NCI-H524 (cell line): ENCODE data around the gene BCAS3.
"Not testable (repeated sequence)": the region's sequence is repeated elsewhere in the genome, so short reads cannot be mapped to it uniquely, and the experiment has no call there.

Experiments
- DNase-seq, 2 experiments: peaks; one replicate each; lab custom pipeline; 2025; lab: John Stamatoyannopoulos, UW

The BCAS3 gene

GRCh38 chr17:60677308-60678117, at the start of gene BCAS3:
Gene BCAS3, plus strand, starts transcription at chr17:60677851.
- peak; percentile 99 to 100 for DNase-seq

DNA sequence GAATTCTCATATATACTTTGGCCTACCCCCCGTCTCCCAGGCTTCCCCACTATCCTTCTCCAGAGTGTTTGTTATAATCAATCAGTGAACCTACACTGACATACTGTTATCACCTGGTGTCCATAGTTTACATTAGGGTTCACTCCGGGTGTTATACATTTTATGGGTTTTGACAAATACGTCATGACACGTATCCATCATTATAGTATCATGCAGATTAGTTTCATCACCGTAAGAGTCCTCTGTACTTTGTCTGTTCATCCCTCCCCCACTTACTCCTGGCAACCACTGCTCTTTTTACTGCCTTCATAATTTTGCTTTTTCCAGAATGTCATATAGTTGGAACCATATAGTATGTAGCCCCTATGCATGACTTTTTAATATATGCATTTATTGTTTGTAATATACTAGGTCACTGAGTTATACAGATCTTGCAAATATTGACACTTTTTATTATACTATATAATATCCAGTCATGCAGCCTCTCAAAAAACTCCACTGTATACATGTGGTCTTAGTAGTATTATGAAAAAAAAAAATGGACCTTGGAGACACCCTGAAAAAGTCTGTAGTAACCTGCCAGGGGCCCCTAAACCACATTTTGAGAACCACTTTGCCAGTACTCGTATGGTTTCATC, 49.3 kb upstream of the BCAS3 start:
- DNase-seq: no peak

DNA sequence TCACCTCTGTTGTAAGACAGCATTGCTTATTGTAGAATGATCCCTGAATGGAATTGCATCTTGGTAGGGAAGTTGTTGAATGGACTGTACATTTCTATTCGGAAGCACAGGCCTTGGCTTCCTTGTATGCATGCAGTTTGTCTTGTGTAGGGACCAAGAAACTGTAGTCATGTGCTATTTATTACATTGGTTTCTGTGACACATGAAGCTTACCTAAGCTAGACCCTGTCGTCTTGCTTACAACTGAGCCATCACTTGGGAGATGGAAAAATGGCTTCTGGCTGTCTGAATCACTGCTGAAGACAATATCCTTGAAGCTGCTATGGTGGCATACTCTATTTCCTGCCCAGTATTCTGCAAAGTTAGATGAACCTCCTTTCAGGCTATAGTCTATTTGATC, 48.5 kb upstream of the BCAS3 start:
- no peak for DNase-seq

- no peak for DNase-seq
These were observed 47.3 kb upstream of the BCAS3 start for GRCh38 chr17:60630352-60630751.

DNA sequence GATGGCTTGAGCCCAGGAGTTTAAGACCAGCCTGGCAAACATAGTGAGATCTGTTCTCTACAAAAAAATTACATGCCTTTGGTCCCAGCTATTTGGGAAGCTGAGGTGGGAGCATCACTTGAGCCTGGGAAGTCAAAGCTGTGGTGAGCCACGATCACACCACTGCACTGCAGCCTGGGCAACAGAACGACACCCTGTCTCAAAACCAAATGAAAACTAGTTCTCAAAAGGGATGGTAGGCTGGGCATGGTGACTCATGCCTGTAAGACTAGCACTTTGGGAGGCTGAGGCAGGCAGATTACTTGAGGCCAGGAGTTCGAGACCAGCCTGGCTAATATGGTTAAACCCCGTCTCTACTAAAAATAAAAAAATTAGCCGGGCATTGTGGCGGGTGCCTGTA, 46.5 kb upstream of the BCAS3 start:
- DNase-seq: no peak

DNA sequence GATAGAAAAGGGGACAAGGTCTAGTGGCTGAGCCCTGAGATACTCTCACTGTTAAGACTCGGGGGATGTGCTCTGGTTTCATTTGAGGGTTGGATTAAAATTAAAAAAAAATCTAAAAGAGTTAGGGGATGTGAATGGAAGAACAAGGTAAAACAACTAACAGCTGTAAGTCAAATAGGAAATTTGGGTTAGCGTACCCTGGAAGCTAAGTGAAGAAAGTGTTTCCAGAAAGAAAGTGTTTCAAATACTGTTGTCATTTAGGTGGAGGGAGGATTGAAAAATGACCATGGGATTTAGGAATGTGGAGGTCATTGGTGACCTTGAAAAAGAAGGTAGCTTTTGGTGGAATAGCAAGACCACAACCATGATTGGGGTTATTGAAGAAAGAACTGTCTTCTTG, 40.0 kb upstream of the BCAS3 start:
- no peak for DNase-seq

DNA sequence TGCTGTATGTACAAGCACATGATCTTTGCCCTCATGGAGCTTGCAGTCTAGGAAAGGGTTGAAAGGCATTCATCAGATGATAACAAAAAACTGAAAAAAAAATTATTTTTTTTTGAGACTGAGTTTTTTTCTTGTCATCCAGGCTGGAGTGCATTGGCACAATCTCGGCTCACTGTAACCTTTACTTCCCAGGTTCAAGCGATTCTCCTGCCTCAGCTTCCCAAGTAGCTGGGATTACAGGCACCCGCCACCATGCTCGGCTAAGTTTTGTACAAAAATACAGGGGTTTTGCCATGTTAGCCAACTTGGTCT, 38.7 kb upstream of the BCAS3 start:
- no peak for DNase-seq

GRCh38 chr17:60640503-60640902, 37.1 kb upstream of the BCAS3 start:
- DNase-seq: peak; percentile 8 to 36

DNA sequence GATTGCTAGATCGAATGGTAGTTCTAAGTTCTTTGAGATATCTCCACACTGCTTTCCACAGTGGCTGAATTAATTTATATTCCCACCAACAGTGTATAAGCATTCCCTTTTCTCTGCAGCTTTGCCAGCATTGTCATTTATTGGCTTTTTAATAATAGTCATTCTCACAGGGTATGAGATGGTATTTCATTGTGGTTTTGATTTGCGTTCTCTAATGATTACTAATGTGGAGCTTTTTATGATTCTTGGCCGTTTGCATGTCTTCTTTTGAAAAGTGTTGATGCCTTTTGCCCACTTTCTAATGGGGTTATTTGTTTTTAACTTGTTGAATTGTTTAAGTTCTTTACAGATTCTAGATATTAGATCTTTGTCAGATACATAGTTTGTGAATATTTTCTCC, 36.5 kb upstream of the BCAS3 start:
- DNase-seq: no peak

DNA sequence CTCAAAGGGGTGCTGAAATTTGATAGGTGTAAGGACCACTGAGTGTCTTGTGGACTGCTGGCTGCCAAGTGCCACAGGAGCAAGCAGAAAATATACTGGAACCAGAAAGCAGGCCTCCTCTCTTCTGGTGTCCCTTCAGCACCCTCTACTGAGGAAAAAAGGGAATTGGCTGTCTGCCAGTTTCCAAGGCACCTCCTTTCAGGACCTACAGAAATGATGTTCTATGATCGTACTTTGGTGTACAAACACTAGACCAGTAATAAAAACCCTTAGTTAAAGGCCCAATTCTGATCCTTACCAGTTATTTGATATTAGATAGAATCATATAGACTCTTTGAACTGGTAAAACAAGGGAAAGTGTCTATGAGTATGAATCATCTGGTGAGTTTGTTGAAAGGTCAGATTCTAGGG, 35.8 kb upstream of the BCAS3 start:
- peak; percentile 90 for DNase-seq

- DNase-seq: no peak
These were observed 31.6 kb upstream of the BCAS3 start for GRCh38 chr17:60645918-60646523.

DNA sequence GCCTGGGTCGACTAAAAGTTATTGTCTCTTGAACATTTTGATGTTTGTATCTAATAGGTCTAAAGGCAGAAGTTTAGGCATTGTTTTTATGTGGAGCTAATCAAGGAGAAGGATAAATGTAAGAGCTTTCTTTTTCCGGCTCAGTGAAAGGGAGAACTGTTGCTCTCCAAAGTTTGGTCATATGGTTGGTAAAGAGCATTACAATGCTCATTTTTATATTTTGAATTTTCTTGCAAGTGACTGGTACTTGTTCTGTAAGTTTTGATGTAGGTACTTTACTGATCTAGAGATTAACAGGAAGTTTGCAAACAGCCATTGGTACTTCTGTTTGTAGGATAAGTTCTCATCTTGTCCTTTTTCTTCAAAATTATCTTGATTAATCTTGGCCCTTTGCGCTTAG, 30.9 kb upstream of the BCAS3 start:
- DNase-seq: no peak

GRCh38 chr17:60647705-60648104, 29.9 kb upstream of the BCAS3 start:
- DNase-seq: no peak

GRCh38 chr17:60652454-60653247, 25.0 kb upstream of the BCAS3 start:
- no peak for DNase-seq

GRCh38 chr17:60653569-60653968, 24.1 kb upstream of the BCAS3 start:
- no peak for DNase-seq

DNA sequence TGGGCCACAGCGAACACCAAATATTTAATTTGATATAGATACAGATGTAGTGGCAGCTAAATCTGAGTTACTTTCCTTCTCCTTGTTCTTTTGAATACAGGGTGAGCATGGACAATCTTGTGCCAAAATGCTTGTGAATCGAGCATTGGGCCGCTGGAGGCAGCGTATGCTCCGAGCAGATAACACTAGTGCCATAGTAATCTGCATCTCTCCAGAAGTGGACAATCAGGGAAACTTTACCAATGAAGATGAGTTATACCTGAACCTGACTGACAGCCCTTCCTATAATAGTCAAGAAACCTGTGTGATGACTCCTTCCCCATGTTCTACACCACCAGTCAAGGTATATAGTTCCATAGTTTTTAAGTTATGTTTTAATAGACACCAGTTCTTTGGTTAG, 21.2 kb upstream of the BCAS3 start:
- no peak for DNase-seq

DNA sequence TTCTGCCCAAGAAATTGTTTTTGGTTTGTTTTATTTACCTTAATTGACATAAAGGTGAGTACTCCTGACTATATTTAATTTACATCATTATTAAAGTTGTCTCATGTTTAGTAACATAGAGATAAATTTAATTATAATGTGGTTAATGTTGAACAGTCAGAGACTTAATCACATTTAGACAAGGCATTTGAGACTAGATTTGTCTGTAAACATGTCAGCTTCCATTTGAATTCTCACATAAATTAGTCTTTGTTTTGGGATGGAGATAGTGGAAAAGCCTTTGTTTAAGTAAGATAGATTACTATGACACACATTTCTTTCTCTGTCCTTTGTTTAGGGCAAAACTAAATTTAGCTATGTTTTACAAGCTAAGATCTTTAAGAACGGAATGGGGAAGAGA, 18.5 kb upstream of the BCAS3 start:
- no peak for DNase-seq

DNA sequence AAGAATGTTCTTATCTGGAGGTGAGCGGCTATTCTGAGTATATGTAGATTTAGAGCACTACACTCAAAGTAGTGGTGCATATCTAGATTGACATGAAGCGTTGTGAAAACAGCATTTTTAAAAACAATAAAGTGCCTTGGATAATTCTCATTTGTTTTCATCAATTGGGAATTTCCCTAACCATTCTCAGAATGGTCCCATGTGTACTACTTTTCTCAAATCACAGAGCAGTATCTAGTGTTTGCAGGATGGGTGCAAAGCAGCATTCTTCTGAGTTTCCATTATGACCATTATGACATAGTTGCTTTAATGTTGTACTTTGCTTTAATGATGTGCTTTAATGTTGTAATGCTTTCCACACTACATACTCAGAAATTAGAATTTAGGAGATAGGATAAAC, 16.2 kb upstream of the BCAS3 start:
- DNase-seq: no peak

- no peak for DNase-seq
These were observed 13.6 kb upstream of the BCAS3 start for GRCh38 chr17:60664022-60664421.

DNA sequence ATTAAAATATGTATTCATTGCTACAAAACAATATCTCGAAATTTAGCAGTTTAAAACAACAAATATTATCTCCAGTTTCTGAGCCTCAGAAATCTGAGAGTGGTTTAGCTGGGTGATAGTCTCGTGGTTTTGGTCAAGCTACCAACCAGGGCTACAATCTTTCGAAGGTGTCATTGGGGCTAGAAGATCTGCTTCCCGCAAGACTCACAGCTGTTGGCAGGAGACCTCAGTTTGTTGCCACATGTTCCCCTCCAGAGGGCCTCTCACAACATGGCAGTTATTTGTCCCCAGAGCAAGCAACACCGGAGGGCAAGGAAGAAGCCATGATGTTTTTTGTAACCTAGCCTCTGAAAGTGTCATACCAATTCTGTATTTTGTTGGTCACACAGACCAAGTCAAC, 12.0 kb upstream of the BCAS3 start:
- DNase-seq: no peak

- not testable (repeated sequence) for DNase-seq
These were observed 8.9 kb upstream of the BCAS3 start for GRCh38 chr17:60668741-60669140.

DNA sequence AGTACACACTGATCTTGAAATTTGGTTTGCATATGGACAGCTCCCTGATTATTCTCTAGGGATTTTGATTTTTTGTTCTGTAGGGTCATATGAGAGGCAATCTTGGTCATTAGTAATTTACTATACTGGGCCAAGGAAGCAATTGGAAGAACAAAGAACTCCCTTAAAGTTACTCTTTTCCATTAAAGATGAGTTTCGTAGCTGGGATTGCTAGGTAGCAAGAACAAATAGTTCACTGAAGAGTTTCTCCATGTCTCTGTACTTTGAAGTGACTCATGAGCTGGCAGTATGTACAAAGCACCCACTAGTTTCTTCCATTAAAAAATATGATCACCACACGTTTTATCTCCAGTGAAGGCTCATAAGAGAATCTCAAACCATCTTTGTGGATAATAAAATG, 6.2 kb upstream of the BCAS3 start:
- no peak for DNase-seq

GRCh38 chr17:60674637-60675036, 3.0 kb upstream of the BCAS3 start:
- DNase-seq: not testable (repeated sequence)
